SK-N-MC (cell line): Measurements from ENCODE around the gene CTCF.

Experiments
- EZH2 ChIP-seq: fragments of 200-600 bp; sonication (generic); IDR thresholded peaks from one replicate; pipeline ENCODE4 v1.6.1; 2017; ENCODE audit warnings: antibody characterized with exemption
- FOXP2 ChIP-seq: optimal IDR thresholded peaks from 2 replicates; pipeline ENCODE3; 2011; ENCODE audit warnings: mild to moderate bottlenecking, moderate library complexity; ENCODE audit not compliant: insufficient read depth; ENCODE audit errors: extremely low read length, control extremely low read depth
- POLR2AphosphoS5 ChIP-seq: IDR thresholded peaks from 2 replicates; pipeline ENCODE4 v1.6.1; 2012; ENCODE audit warnings: mild to moderate bottlenecking, low read depth, low read length, borderline replicate concordance

DNA sequence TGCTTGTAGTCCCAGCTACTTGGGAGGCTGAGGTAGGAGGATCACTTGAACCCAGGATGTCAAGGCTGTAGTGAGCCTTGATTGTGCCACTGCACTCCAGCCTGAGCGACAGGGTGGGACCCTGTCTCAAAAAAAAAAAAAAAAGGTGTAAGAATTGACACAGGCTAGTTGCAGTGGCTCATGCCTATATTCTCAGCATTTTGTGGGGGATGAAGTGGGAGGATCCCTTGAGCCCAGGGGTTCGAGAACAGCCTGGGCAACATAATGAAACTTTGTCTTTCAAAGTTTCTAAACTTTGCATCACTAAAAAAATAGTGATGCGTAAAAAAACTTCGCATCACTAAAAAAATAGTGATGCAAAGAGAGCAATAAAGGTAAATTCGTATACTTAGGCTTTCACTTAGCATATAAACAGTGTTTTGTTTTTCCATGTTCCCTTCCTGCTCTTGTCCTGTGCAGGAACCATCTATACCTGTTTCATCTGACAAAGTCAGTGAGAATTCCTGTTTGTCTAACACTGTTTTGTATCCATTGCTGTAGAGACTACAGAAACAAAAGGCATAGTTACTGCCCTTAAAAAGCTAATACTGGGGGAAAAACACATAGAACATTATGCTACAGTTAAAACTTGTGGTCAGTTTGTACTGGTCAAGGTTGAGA, 32.1 kb downstream of the CTCF start:
- TF ChIP-seq EZH2 (no peak), FOXP2 (no peak), POLR2AphosphoS5 (no peak)
